IPS DF 4.7 (cell line): ENCODE results near the gene FARP1.
"Not testable (repeated sequence)": the region's sequence is repeated elsewhere in the genome, so short reads cannot be mapped to it uniquely, and the experiment has no call there.

Experiments used
- DNase-seq: peaks from one replicate; pipeline ENCODE4 v3.0.0-alpha.2; 2013; ENCODE audit warnings: low spot score; ENCODE audit errors: extremely low read depth

The FARP1 gene

GRCh38 chr13:98228661-98229341 is 85.9 kb downstream of the FARP1 start:
- no peak for DNase-seq

- not testable (repeated sequence) for DNase-seq
Measured at GRCh38 chr13:98230762-98231161, 87.9 kb downstream of the FARP1 start.

- DNase-seq = no peak
Measured at GRCh38 chr13:98232456-98232855, 89.6 kb downstream of the FARP1 start.

GRCh38 chr13:98233127-98233526 is 90.2 kb downstream of the FARP1 start:
- no peak for DNase-seq

GRCh38 chr13:98234348-98234747 is 91.5 kb downstream of the FARP1 start:
- no peak for DNase-seq

GRCh38 chr13:98236197-98236596 is 93.3 kb downstream of the FARP1 start:
- no peak for DNase-seq

GRCh38 chr13:98237331-98237730 is 94.4 kb downstream of the FARP1 start:
- no peak for DNase-seq

GRCh38 chr13:98239162-98240076 is 96.5 kb downstream of the FARP1 start:
- no peak for DNase-seq

- no peak for DNase-seq
Measured at GRCh38 chr13:98240135-98240534, 97.2 kb downstream of the FARP1 start.

GRCh38 chr13:98240974-98241373 is 98.1 kb downstream of the FARP1 start:
- DNase-seq = no peak

GRCh38 chr13:98241976-98242375 is 99.1 kb downstream of the FARP1 start:
- DNase-seq = no peak

- no peak for DNase-seq
Measured at GRCh38 chr13:98242403-98242802, 99.5 kb downstream of the FARP1 start.

- DNase-seq = no peak
Measured at GRCh38 chr13:98243929-98244272, 101.0 kb downstream of the FARP1 start.

GRCh38 chr13:98246538-98247172 is 103.8 kb downstream of the FARP1 start:
- no peak for DNase-seq

GRCh38 chr13:98251708-98252107 is 108.8 kb downstream of the FARP1 start:
- no peak for DNase-seq

GRCh38 chr13:98252931-98253470 is 110.1 kb downstream of the FARP1 start:
- no peak for DNase-seq

- DNase-seq = no peak
Measured at GRCh38 chr13:98253526-98253925, 110.6 kb downstream of the FARP1 start.

GRCh38 chr13:98254513-98254912 is 111.6 kb downstream of the FARP1 start:
- DNase-seq = no peak

GRCh38 chr13:98258226-98258625 is 115.3 kb downstream of the FARP1 start:
- no peak for DNase-seq

GRCh38 chr13:98260357-98261164 is 117.7 kb downstream of the FARP1 start:
- no peak for DNase-seq

GRCh38 chr13:98261165-98261702 is 118.3 kb downstream of the FARP1 start:
- DNase-seq = no peak
